B cell (primary cell): ENCODE data around the gene ZSWIM6. TPM values are rescaled to one million over a fixed set of nuclear protein-coding genes. Genes with fewer than 3 reads are reported as not detected.
A peak's percentile ranks its signal among the peaks of the same experiment; 100 is the strongest.

Experiments
- ATAC-seq: fragments of 200-7000 bp; cut with Tn5 transposase; one replicate; pipeline ENCODE4 v1.10.0; 2021; ENCODE audit warnings: low read depth, mild to moderate bottlenecking, moderate number of reproducible peaks, moderate library complexity
- CTCF ChIA-PET: fragments of 350-600 bp; sonication (Branson Sonifier 250); formaldehyde crosslinking; loops from one replicate; lab custom pipeline; 2021; ENCODE audit warnings: antibody characterized with exemption, inconsistent platforms; lab: Charles Lee
- POLR2A ChIA-PET: fragments of 350-600 bp; sonication (Branson Sonifier 250); formaldehyde crosslinking; loops from one replicate; lab custom pipeline; 2021; ENCODE audit warnings: antibody characterized with exemption; lab: Charles Lee
- DNase-seq: peaks from one replicate; pipeline ENCODE4 v3.0.0; 2013
- H2AFZ ChIP-seq: 2 replicates; pipeline ENCODE4 v1.6.1; 2012; ENCODE audit warnings: mild to moderate bottlenecking, low read depth, low read length; ENCODE audit not compliant: insufficient read depth, poor library complexity, severe bottlenecking
- H3K27ac ChIP-seq, 2 donors: 1 replicate in 1 of 2; 2 replicates in 1 of 2; pipeline ENCODE4 v1.5.1; 2012 to 2013; ENCODE audit warnings: low read length in 2 of 2, mild to moderate bottlenecking in 2 of 2, moderate library complexity in 1 of 2
- H3K27me3 ChIP-seq, 4 experiments: fragments of 200-600 bp in 1 of 4; sonication (generic) in 1 of 4; replicated peaks in 1 of 4; 1 replicate in 2 of 4; 2 replicates in 2 of 4; pipeline versions ENCODE4 v1.6.1 to v1.7.0; 2013 to 2016; ENCODE audit warnings: low read length in 3 of 4, mild to moderate bottlenecking in 2 of 4, mixed read lengths in 1 of 4, moderate library complexity in 1 of 4; ENCODE audit not compliant: insufficient read depth in 4 of 4, control insufficient read depth in 3 of 4; ENCODE audit errors: control extremely low read depth in 1 of 4
- H3K36me3 ChIP-seq, 2 experiments: replicated peaks in 1 of 2; 1 replicate in 1 of 2; 2 replicates in 1 of 2; pipeline versions ENCODE4 v1.6.1 to v1.7.1; 2013; ENCODE audit warnings: low read length in 1 of 2; ENCODE audit not compliant: insufficient read depth in 2 of 2, control insufficient read depth in 1 of 2; ENCODE audit errors: control extremely low read depth in 1 of 2, extremely low read depth in 1 of 2
- H3K4me1 ChIP-seq, 2 donors: fragments of 200-600 bp in 1 of 2; sonication (generic) in 1 of 2; 1 replicate in 1 of 2; 2 replicates in 1 of 2; pipeline versions ENCODE4 v1.5.1 to v1.6.1; 2013 to 2017; ENCODE audit warnings: low read length in 2 of 2; ENCODE audit not compliant: control insufficient read depth in 2 of 2, insufficient read depth in 2 of 2
- H3K4me2 ChIP-seq: replicated peaks from 2 replicates; pipeline ENCODE3; 2012; ENCODE audit warnings: mild to moderate bottlenecking, low read depth, low read length; ENCODE audit not compliant: poor library complexity, severe bottlenecking
- H3K4me3 ChIP-seq, 5 experiments: fragments of 200-600 bp in 1 of 5; sonication (generic) in 1 of 5; 1 replicate in 3 of 5; 2 replicates in 2 of 5; pipeline versions ENCODE4 v1.5.1 to v1.7.0; 2011 to 2016; ENCODE audit warnings: low read length in 4 of 5, mild to moderate bottlenecking in 4 of 5, low read depth in 2 of 5, control low read depth in 1 of 5, moderate library complexity in 1 of 5; ENCODE audit not compliant: insufficient read depth in 1 of 5; ENCODE audit errors: control extremely low read depth in 1 of 5, extremely low read depth in 1 of 5
- H3K79me2 ChIP-seq: fragments of 200-600 bp; sonication (generic); one replicate; pipeline ENCODE4 v1.6.0; 2016; ENCODE audit warnings: low read length; ENCODE audit not compliant: control insufficient read depth, insufficient read depth
- H3K9ac ChIP-seq: fragments of 200-600 bp; sonication (generic); 2 replicates; pipeline ENCODE4 v1.6.1; 2017; ENCODE audit warnings: mild to moderate bottlenecking, low read length, moderate library complexity
- H3K9me3 ChIP-seq, 3 donors: one replicate each; pipeline versions ENCODE4 v1.6.1 to v1.7.1; 2013; ENCODE audit warnings: low read length in 2 of 3; ENCODE audit not compliant: control insufficient read depth in 2 of 3, insufficient read depth in 1 of 3; ENCODE audit errors: control extremely low read depth in 1 of 3
- H4K20me1 ChIP-seq: 2 replicates; pipeline ENCODE4 v1.6.0; 2012; ENCODE audit warnings: mild to moderate bottlenecking, low read length; ENCODE audit not compliant: insufficient read depth, control insufficient read depth, poor library complexity, severe bottlenecking
- H3K27ac Mint-ChIP-seq: one replicate; pipeline ENCODE4 v1.8.0; 2021; ENCODE audit warnings: mixed read lengths
- H3K27me3 Mint-ChIP-seq: one replicate; pipeline ENCODE4 v1.8.0; 2021; ENCODE audit warnings: mixed read lengths
- H3K4me1 Mint-ChIP-seq: one replicate; pipeline ENCODE4 v1.8.0; 2021; ENCODE audit warnings: mixed read lengths
- H3K4me3 Mint-ChIP-seq: one replicate; pipeline ENCODE4 v1.8.0; 2021; ENCODE audit warnings: mixed read lengths
- H3K9me3 Mint-ChIP-seq: one replicate; pipeline ENCODE4 v1.8.0; 2022; ENCODE audit warnings: mixed read lengths; ENCODE audit not compliant: insufficient read depth
- CTCF ChIP-seq: fragments of 200-600 bp; IDR thresholded peaks from one replicate; pipeline ENCODE4 v1.8.0; 2022; ENCODE audit warnings: antibody characterized with exemption, mild to moderate bottlenecking
- EZH2 ChIP-seq: IDR thresholded peaks from 2 replicates; pipeline ENCODE4 v1.6.1; 2012; ENCODE audit warnings: borderline replicate concordance, low read depth, mild to moderate bottlenecking, moderate library complexity, low read length; ENCODE audit not compliant: insufficient read depth, poor library complexity, severe bottlenecking
- WGBS: methylation state at CpG from one replicate; pipeline ENCODE4 v1.1.5; 2013; ENCODE audit warnings: missing lambda C conversion rate; ENCODE audit not compliant: insufficient coverage; 5-methylcytosine and 5-hydroxymethylcytosine counted together
- intact Hi-C: fragments of 100-400 bp; cut with micrococcal nuclease; formaldehyde crosslinking; loops from one replicate; pipeline ENCODE4 v1.10.0; 2022
- polyA plus RNA-seq: library from polyadenylated mRNA; depleted of rRNA; stranded (reverse); fragments of >200 nt; gene quantifications from 2 replicates; pipeline ENCODE4 v1.2.3, GENCODE V29; 2012
- total RNA-seq, 2 donors: library from RNA; stranded (reverse); fragments of 120-200 nt in 1 of 2; gene quantifications; 1 replicate in 1 of 2; 2 replicates in 1 of 2; pipeline versions ENCODE4 v1.2.3 to v1.2.4, GENCODE V29; 2013 to 2022

The ZSWIM6 gene
- total and polyA plus RNA-seq, 2 donors (not counting 1 experiment from before 2014, with no cell fraction given), result 7.9 to 16.4 TPM

- no peaks in the 10 kb centered on the region for H3K9me3 Mint-ChIP-seq
- Histone ChIP-seq H3K79me2 (peaks cover 70% of the 10 kb centered on the region), H3K9me3 (peaks cover 0 to 5% (median 0%) of the 10 kb centered on the region in 3 donors), H3K4me3 (no peak overlapping the region), H3K27me3 (no peaks in the 10 kb centered on the region), H3K27ac (no peak overlapping the region), H3K4me1 (peaks cover 16 to 19% of the 10 kb centered on the region in 2 donors), H3K4me2 (peak overlapping the region; percentile 83), H3K36me3 (no peaks in the 10 kb centered on the region), H4K20me1 (peaks cover 58% of the 10 kb centered on the region), H2AFZ (no peak overlapping the region), H3K9ac (no peak overlapping the region)
- intact Hi-C loops, result loop anchor here (5.0 kb wide), 1 partner anchor 58 kb away; no protein-coding TSS in a partner anchor
- DNase-seq, result no peak
- TF ChIP-seq CTCF (no peak), EZH2 (no peak)
- H3K27me3 Mint-ChIP-seq, result no peaks in the 10 kb centered on the region
- ATAC-seq, result no peak
- H3K4me3 Mint-ChIP-seq, result peak overlapping the region; percentile 88
- ChIA-PET CTCF (no interaction called here), POLR2A (no interaction called here)
- peak overlapping the region; percentile 5 for H3K27ac Mint-ChIP-seq
- WGBS, result 95% methylated on average over 4 of the region's 10 CpGs
- H3K4me1 Mint-ChIP-seq, result peaks cover 38% of the 10 kb centered on the region
Measured at GRCh38 chr5:61334868-61335615, 3.0 kb downstream of the ZSWIM6 start.

GRCh38 chr5:61339764-61340163, 7.7 kb downstream of the ZSWIM6 start:
- Histone ChIP-seq H3K36me3 (no peaks in the 10 kb centered on the region), H3K4me3 (no peak overlapping the region), H3K27me3 (no peaks in the 10 kb centered on the region), H3K4me1 (peaks cover 4 to 7% of the 10 kb centered on the region in 2 donors), H2AFZ (no peak overlapping the region), H3K9ac (no peak overlapping the region), H3K27ac (no peak overlapping the region), H4K20me1 (peaks cover 72% of the 10 kb centered on the region), H3K79me2 (peaks cover 97% of the 10 kb centered on the region), H3K9me3 (peaks cover 0 to 5% (median 0%) of the 10 kb centered on the region in 3 donors), H3K4me2 (no peak overlapping the region)
- no peaks in the 10 kb centered on the region for H3K27me3 Mint-ChIP-seq
- ChIA-PET CTCF (no interaction called here), POLR2A (no interaction called here)
- H3K4me3 Mint-ChIP-seq, result no peak overlapping the region
- TF ChIP-seq EZH2 (no peak), CTCF (no peak)
- H3K27ac Mint-ChIP-seq, result no peak overlapping the region
- no peak for DNase-seq
- no CpG with 5 or more reads among the region's 2 CpGs for WGBS
- no peak for ATAC-seq
- peaks cover 41% of the 10 kb centered on the region for H3K4me1 Mint-ChIP-seq
- intact Hi-C loops, result no loop called here
- H3K9me3 Mint-ChIP-seq, result no peaks in the 10 kb centered on the region
